Mononuclear cell (primary cell): ENCODE results near the gene DFFB. TPM values are rescaled to one million over a fixed set of nuclear protein-coding genes. Genes with fewer than 3 reads are reported as not detected.

Source experiments
- H3K27me3 ChIP-seq: 2 replicates; pipeline ENCODE4 v1.6.0; 2011; ENCODE audit warnings: low read length, control low read depth; ENCODE audit not compliant: insufficient read depth
- H3K4me1 ChIP-seq: 2 replicates; pipeline ENCODE4 v1.5.1; 2011; ENCODE audit warnings: mild to moderate bottlenecking, low read length, control low read depth; ENCODE audit not compliant: insufficient read depth
- H3K4me3 ChIP-seq: 2 replicates; pipeline ENCODE4 v1.5.1; 2011; ENCODE audit warnings: mild to moderate bottlenecking, low read length, moderate library complexity
- H3K9me3 ChIP-seq: 2 replicates; pipeline ENCODE4 v1.5.1; 2011; ENCODE audit warnings: low read depth, mild to moderate bottlenecking, control low read depth, low read length
- total RNA-seq: library from RNA; depleted of rRNA; stranded (reverse); fragments of >200 nt; gene quantifications from one replicate; pipeline ENCODE4 v1.2.3, GENCODE V29; 2012

Gene DFFB
- total RNA-seq, 1 donor: 4.2 TPM

- Histone ChIP-seq H3K4me1 (peaks cover 33% of the 10 kb centered on the region), H3K27me3 (no peaks in the 10 kb centered on the region), H3K9me3 (no peaks in the 10 kb centered on the region), H3K4me3 (no peak overlapping the region)
Observed at GRCh38 chr1:3904843-3905185, 47.5 kb downstream of the DFFB start.

GRCh38 chr1:3905266-3905952 is 48.1 kb downstream of the DFFB start:
- peaks cover 32% of the 10 kb centered on the region for H3K4me1 ChIP-seq
- no peaks in the 10 kb centered on the region for H3K9me3 ChIP-seq
- H3K27me3 ChIP-seq: no peaks in the 10 kb centered on the region
- H3K4me3 ChIP-seq: no peak overlapping the region

GRCh38 chr1:3905953-3906671 is 48.8 kb downstream of the DFFB start:
- H3K27me3 ChIP-seq: no peaks in the 10 kb centered on the region
- no peak overlapping the region for H3K4me3 ChIP-seq
- H3K4me1 ChIP-seq: peaks cover 37% of the 10 kb centered on the region

GRCh38 chr1:3906672-3907020 is 49.4 kb downstream of the DFFB start:
- Histone ChIP-seq H3K4me1 (peaks cover 33% of the 10 kb centered on the region), H3K27me3 (no peaks in the 10 kb centered on the region), H3K9me3 (no peaks in the 10 kb centered on the region), H3K4me3 (no peak overlapping the region)

More at GRCh38 chr1:3905953-3906671, 48.8 kb downstream of the DFFB start:
- no peaks in the 10 kb centered on the region for H3K9me3 ChIP-seq

- Histone ChIP-seq H3K4me3 (no peak overlapping the region), H3K9me3 (no peaks in the 10 kb centered on the region), H3K4me1 (peaks cover 28% of the 10 kb centered on the region), H3K27me3 (no peaks in the 10 kb centered on the region)
Observed at GRCh38 chr1:3907031-3907534, 49.8 kb downstream of the DFFB start.

- no peaks in the 10 kb centered on the region for H3K9me3 ChIP-seq
- no peaks in the 10 kb centered on the region for H3K27me3 ChIP-seq
- H3K4me1 ChIP-seq: peaks cover 22% of the 10 kb centered on the region
- H3K4me3 ChIP-seq: no peak overlapping the region
Observed at GRCh38 chr1:3907621-3908165, 50.4 kb downstream of the DFFB start.

GRCh38 chr1:3908886-3909517 is 51.7 kb downstream of the DFFB start:
- no peak overlapping the region for H3K4me3 ChIP-seq
- H3K4me1 ChIP-seq: peaks cover 9% of the 10 kb centered on the region
- H3K9me3 ChIP-seq: no peaks in the 10 kb centered on the region

GRCh38 chr1:3909615-3910014 is 52.3 kb downstream of the DFFB start:
- Histone ChIP-seq H3K4me3 (no peak overlapping the region), H3K4me1 (peaks cover 7% of the 10 kb centered on the region), H3K9me3 (no peaks in the 10 kb centered on the region), H3K27me3 (no peaks in the 10 kb centered on the region)

More at GRCh38 chr1:3908886-3909517, 51.7 kb downstream of the DFFB start:
- H3K27me3 ChIP-seq: no peaks in the 10 kb centered on the region

- H3K4me1 ChIP-seq: peaks cover 7% of the 10 kb centered on the region
- no peaks in the 10 kb centered on the region for H3K9me3 ChIP-seq
- no peak overlapping the region for H3K4me3 ChIP-seq
- no peaks in the 10 kb centered on the region for H3K27me3 ChIP-seq
Observed at GRCh38 chr1:3910049-3910731, 52.9 kb downstream of the DFFB start.

GRCh38 chr1:3910857-3911845 is 53.9 kb downstream of the DFFB start:
- Histone ChIP-seq H3K9me3 (no peaks in the 10 kb centered on the region), H3K4me1 (peaks cover 7% of the 10 kb centered on the region), H3K27me3 (no peaks in the 10 kb centered on the region), H3K4me3 (no peak overlapping the region)

- peaks cover 7% of the 10 kb centered on the region for H3K4me1 ChIP-seq
- H3K4me3 ChIP-seq: no peak overlapping the region
- no peaks in the 10 kb centered on the region for H3K9me3 ChIP-seq
- H3K27me3 ChIP-seq: no peaks in the 10 kb centered on the region
Observed at GRCh38 chr1:3911981-3912808, 54.9 kb downstream of the DFFB start.

- Histone ChIP-seq H3K4me3 (no peak overlapping the region), H3K27me3 (no peaks in the 10 kb centered on the region), H3K9me3 (no peaks in the 10 kb centered on the region), H3K4me1 (peaks cover 7% of the 10 kb centered on the region)
Observed at GRCh38 chr1:3912809-3913685, 55.8 kb downstream of the DFFB start.
